IMR-90 (cell line): ENCODE measurements around the gene C20orf202. TPM values are rescaled to one million over a fixed set of nuclear protein-coding genes. Genes with fewer than 3 reads are reported as not detected.

ENCODE experiments used
- ATAC-seq: fragments of 200-7000 bp; cut with Tn5 transposase; 2 replicates; pipeline ENCODE4 v1.9.1; 2020; ENCODE audit warnings: low read depth, mild to moderate bottlenecking, moderate library complexity
- BruUV-seq: library from RNA; stranded (reverse); fragments of 400-500 nt; replicated peaks from 2 replicates; lab custom pipeline; 2021; lab: Mats Ljungman, UMichigan
- CTCF ChIA-PET: fragments of 300-600 bp; formaldehyde crosslinking; extraction: SDS; loops from one replicate; lab custom pipeline; 2021; ENCODE audit warnings: antibody characterized with exemption; lab: Yijun Ruan, JAX
- POLR2A ChIA-PET: fragments of 300-600 bp; sonication (Branson Sonifier 250); formaldehyde crosslinking; loops from one replicate; lab custom pipeline; 2022; ENCODE audit warnings: antibody characterized with exemption; ENCODE audit not compliant: unreplicated experiment; lab: Charles Lee
- DNase-seq: peaks from one replicate; pipeline ENCODE4 v3.0.0; 2013
- H2AFZ ChIP-seq: replicated peaks from 2 replicates; pipeline ENCODE3; 2013; ENCODE audit warnings: low read length, mild to moderate bottlenecking; ENCODE audit not compliant: poor library complexity
- H2AK5ac ChIP-seq: 2 replicates; pipeline ENCODE4 v1.6.1; 2013; ENCODE audit warnings: low read depth, low read length, inconsistent platforms
- H2AK9ac ChIP-seq: replicated peaks from 2 replicates; pipeline ENCODE3; 2013; ENCODE audit warnings: mild to moderate bottlenecking, low read depth, low read length, moderate library complexity; ENCODE audit not compliant: poor library complexity
- H2BK120ac ChIP-seq: 2 replicates; pipeline ENCODE4 v1.6.1; 2013; ENCODE audit warnings: low read depth, low read length, inconsistent platforms
- H2BK15ac ChIP-seq: 3 replicates; pipeline ENCODE4 v1.6.1; 2013; ENCODE audit warnings: low read depth, low read length, inconsistent platforms
- H2BK20ac ChIP-seq: 2 replicates; pipeline ENCODE4 v1.6.1; 2013; ENCODE audit warnings: low read depth, mild to moderate bottlenecking, inconsistent platforms, low read length, moderate library complexity
- H2BK5ac ChIP-seq: 2 replicates; pipeline ENCODE4 v1.6.1; 2013; ENCODE audit warnings: mild to moderate bottlenecking, low read depth, low read length, inconsistent platforms; ENCODE audit not compliant: poor library complexity, severe bottlenecking
- H3K14ac ChIP-seq: replicated peaks from 2 replicates; pipeline ENCODE4 v1.6.1; 2013; ENCODE audit warnings: low read depth, low read length, inconsistent platforms
- H3K18ac ChIP-seq: 2 replicates; pipeline ENCODE4 v1.6.1; 2013; ENCODE audit warnings: low read depth, low read length, control low read depth
- H3K23ac ChIP-seq: 2 replicates; pipeline ENCODE4 v1.6.1; 2013; ENCODE audit warnings: low read depth, low read length, inconsistent platforms
- H3K27ac ChIP-seq: 2 replicates; pipeline ENCODE4 v1.5.1; 2013; ENCODE audit warnings: mild to moderate bottlenecking, control low read depth, low read length; ENCODE audit not compliant: insufficient read depth
- H3K27me3 ChIP-seq: 2 replicates; pipeline ENCODE4 v1.6.1; 2013; ENCODE audit warnings: low read length; ENCODE audit not compliant: control insufficient read depth, insufficient read depth
- H3K36me3 ChIP-seq: 2 replicates; pipeline ENCODE4 v1.6.1; 2013; ENCODE audit warnings: low read length, mixed read lengths; ENCODE audit not compliant: control insufficient read depth, insufficient read depth
- H3K4ac ChIP-seq: 2 replicates; pipeline ENCODE4 v1.6.1; 2013; ENCODE audit warnings: low read depth, low read length, inconsistent platforms
- H3K4me1 ChIP-seq: 2 replicates; pipeline ENCODE4 v1.6.1; 2013; ENCODE audit warnings: low read length, mixed read lengths; ENCODE audit not compliant: control insufficient read depth, insufficient read depth
- H3K4me2 ChIP-seq: 2 replicates; pipeline ENCODE4 v1.6.1; 2013; ENCODE audit warnings: low read depth, mild to moderate bottlenecking, control low read depth, low read length, moderate library complexity
- H3K4me3 ChIP-seq: 2 replicates; pipeline ENCODE4 v1.5.1; 2013; ENCODE audit warnings: low read depth, mild to moderate bottlenecking, control low read depth, low read length, moderate library complexity; ENCODE audit not compliant: insufficient read depth
- H3K56ac ChIP-seq: 2 replicates; pipeline ENCODE4 v1.6.1; 2013; ENCODE audit warnings: low read length, inconsistent platforms; ENCODE audit not compliant: insufficient read depth; ENCODE audit errors: extremely low read depth
- H3K79me1 ChIP-seq, 2 experiments: 2 replicates each; pipeline ENCODE4 v1.6.1; 2013; ENCODE audit warnings: low read length in 2 of 2, inconsistent platforms in 1 of 2, low read depth in 1 of 2
- H3K9ac ChIP-seq: 2 replicates; pipeline ENCODE4 v1.6.1; 2013; ENCODE audit warnings: low read depth, low read length, control low read depth
- H3K9me1 ChIP-seq: 2 replicates; pipeline ENCODE4 v1.6.1; 2013; ENCODE audit warnings: low read length, inconsistent platforms; ENCODE audit not compliant: insufficient read depth
- H3K9me3 ChIP-seq: 2 replicates; pipeline ENCODE4 v1.6.1; 2013; ENCODE audit warnings: low read length; ENCODE audit not compliant: control insufficient read depth, insufficient read depth
- H4K20me1 ChIP-seq: 2 replicates; pipeline ENCODE4 v1.6.1; 2013; ENCODE audit warnings: low read length, inconsistent platforms; ENCODE audit not compliant: insufficient read depth
- H4K5ac ChIP-seq: 2 replicates; pipeline ENCODE4 v1.6.1; 2013; ENCODE audit warnings: mild to moderate bottlenecking, low read depth, low read length, control low read depth
- H4K8ac ChIP-seq, 2 experiments: 2 replicates each; pipeline ENCODE4 v1.6.1; 2013; ENCODE audit warnings: low read depth in 2 of 2, low read length in 2 of 2, control low read depth in 1 of 2, inconsistent platforms in 1 of 2
- H4K91ac ChIP-seq: 2 replicates; pipeline ENCODE4 v1.6.1; 2013; ENCODE audit warnings: low read depth, low read length, inconsistent platforms; ENCODE audit not compliant: insufficient read depth
- BHLHE40 ChIP-seq: fragments of 150-350 bp; IDR thresholded peaks from 2 replicates; pipeline ENCODE4 v1.6.1; 2016; ENCODE audit warnings: mild to moderate bottlenecking, low read depth, low read length
- CEBPB ChIP-seq: IDR thresholded peaks from 2 replicates; pipeline ENCODE4 v1.6.1; 2012; ENCODE audit warnings: low read depth, low read length, improper control_type of control experiment
- CHD1 ChIP-seq: IDR thresholded peaks from 2 replicates; pipeline ENCODE4 v1.6.1; 2012; ENCODE audit warnings: low read depth, low read length, improper control_type of control experiment
- FOS ChIP-seq: fragments of 150-350 bp; IDR thresholded peaks from 2 replicates; pipeline ENCODE4 v1.6.1; 2016; ENCODE audit warnings: low read depth, low read length
- MAFK ChIP-seq: IDR thresholded peaks from 2 replicates; pipeline ENCODE4 v1.6.1; 2012; ENCODE audit warnings: low read depth, low read length, improper control_type of control experiment
- MAZ ChIP-seq: IDR thresholded peaks from 2 replicates; pipeline ENCODE4 v1.6.1; 2012; ENCODE audit warnings: low read depth, mild to moderate bottlenecking, low read length, improper control_type of control experiment, moderate library complexity, borderline replicate concordance
- MXI1 ChIP-seq: IDR thresholded peaks from 2 replicates; pipeline ENCODE4 v1.6.1; 2012; ENCODE audit warnings: low read depth, mild to moderate bottlenecking, low read length, moderate library complexity, borderline replicate concordance
- NFE2L2 ChIP-seq: fragments of 150-350 bp; IDR thresholded peaks from 2 replicates; pipeline ENCODE4 v1.6.1; 2016; ENCODE audit warnings: low read depth, mild to moderate bottlenecking, low read length
- POLR2A ChIP-seq: IDR thresholded peaks from 2 replicates; pipeline ENCODE4 v1.6.1; 2012; ENCODE audit warnings: mild to moderate bottlenecking, low read depth, low read length
- RAD21 ChIP-seq: IDR thresholded peaks from 2 replicates; pipeline ENCODE4 v1.6.1; 2012; ENCODE audit warnings: low read length, improper control_type of control experiment
- RCOR1 ChIP-seq: IDR thresholded peaks from 2 replicates; pipeline ENCODE4 v1.6.1; 2012; ENCODE audit warnings: mild to moderate bottlenecking, low read length, improper control_type of control experiment; ENCODE audit not compliant: insufficient replicate concordance
- SMC3 ChIP-seq: fragments of 150-350 bp; IDR thresholded peaks from 2 replicates; pipeline ENCODE4 v1.6.1; 2016; ENCODE audit warnings: low read depth, mild to moderate bottlenecking, antibody characterized with exemption, low read length, moderate library complexity
- WGBS, 2 experiments: methylation state at CpG; one replicate each; pipeline versions ENCODE4 v1.1.5 to v1.1.7; 2013; ENCODE audit warnings: missing lambda C conversion rate in 2 of 2; ENCODE audit not compliant: insufficient read length in 1 of 2; ENCODE audit errors: extremely low coverage in 2 of 2; 5-methylcytosine and 5-hydroxymethylcytosine counted together
- dilution Hi-C: fragments of 300-500 bp; cut with HindIII; formaldehyde crosslinking; loops from one replicate; pipeline ENCODE4 v1.14.3; 2018; ENCODE audit warnings: low sequenced_read_pairs; ENCODE audit not compliant: unreplicated experiment
- in situ Hi-C: fragments of 300-500 bp; cut with MboI; formaldehyde crosslinking; loops from 3 replicates; pipeline ENCODE4 v1.14.3; 2019; ENCODE audit warnings: low sequenced_read_pairs, inconsistent platforms, mixed read lengths
- intact Hi-C: fragments of 100-400 bp; cut with micrococcal nuclease; formaldehyde crosslinking; loops from 2 replicates; pipeline ENCODE4 v1.10.0; 2022
- polyA plus RNA-seq, 3 experiments: library from polyadenylated mRNA; depleted of rRNA; stranded (reverse); fragments of >200 nt; gene quantifications; 2 replicates each; pipeline ENCODE4 v1.2.3, GENCODE V29; 2012; ENCODE audit warnings: low replicate concordance in 1 of 3
- total RNA-seq: library from RNA; depleted of rRNA; stranded (reverse); fragments of >200 nt; gene quantifications from 2 replicates; pipeline ENCODE4 v1.2.3, GENCODE V29; 2012
- TF ChIP-seq, protein P1 (sequence below): fragments of 150-350 bp; IDR thresholded peaks from 2 replicates; pipeline ENCODE4 v1.6.1; 2016; ENCODE audit warnings: low read depth, mild to moderate bottlenecking, low read length, moderate library complexity, borderline replicate concordance
- TF ChIP-seq, protein P2 (sequence below): fragments of 150-350 bp; IDR thresholded peaks from 2 replicates; pipeline ENCODE4 v1.6.1; 2017; ENCODE audit warnings: mild to moderate bottlenecking, antibody characterized with exemption, low read length, low read depth

Gene C20orf202
- total and polyA plus RNA-seq, 2 of the 4 experiments (the other 2 are of a cell fraction): not detected

DNA sequence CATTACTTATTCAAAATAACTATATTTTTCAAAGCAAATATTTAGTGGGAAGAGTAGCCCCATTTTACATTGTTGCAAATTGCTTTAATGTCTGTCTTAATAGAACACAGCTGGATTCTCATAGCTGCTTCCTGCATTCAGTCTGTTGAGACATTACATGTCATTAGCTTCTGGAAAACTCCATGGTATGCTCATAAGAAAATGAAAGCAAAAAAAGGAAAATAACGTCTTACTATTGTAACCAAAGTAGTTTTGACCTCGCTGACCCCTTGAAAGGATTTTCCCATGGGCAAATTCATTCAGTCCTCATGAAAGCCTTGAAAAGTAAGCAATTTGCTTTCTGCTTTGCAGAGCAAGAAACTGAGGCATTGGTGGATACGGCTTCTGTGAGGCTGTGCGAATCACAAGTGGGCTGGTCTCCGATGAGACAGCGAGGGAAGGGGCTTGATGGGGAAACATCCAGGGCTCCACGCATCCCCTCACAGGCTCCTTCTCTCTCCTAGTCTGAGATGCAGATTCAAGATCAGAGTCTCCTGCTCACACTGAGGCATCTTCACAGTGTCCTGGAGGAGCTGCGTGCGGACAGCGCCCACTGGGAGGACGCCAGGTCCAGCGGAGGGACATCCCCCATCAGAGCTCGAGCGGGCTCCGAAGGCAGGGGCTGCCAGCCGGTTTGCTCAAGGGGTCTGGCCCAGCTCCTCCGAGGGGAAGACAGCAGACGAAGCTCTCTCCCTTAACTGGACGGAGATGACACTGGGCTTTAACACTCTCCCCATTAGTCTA, 3.3 kb downstream of the C20orf202 start:
- ChIA-PET POLR2A (no interaction called here), CTCF (no interaction called here)
- Histone ChIP-seq H3K4me2 (no peak overlapping the region), H3K36me3 (no peaks in the 10 kb centered on the region), H2BK5ac (no peak overlapping the region), H3K4me1 (no peaks in the 10 kb centered on the region), H3K18ac (no peak overlapping the region), H3K79me1 (no peaks in the 10 kb centered on the region), H4K8ac (no peak overlapping the region), H3K9me3 (0 out of 2 replicates have a peak, but pooled peaks cover 2% of the 10 kb centered on the region), H2AFZ (no peak overlapping the region), H2AK5ac (no peak overlapping the region), H3K9ac (no peak overlapping the region), H2AK9ac (no peak overlapping the region), H3K23ac (no peak overlapping the region), H2BK20ac (no peak overlapping the region), H2BK15ac (no peak overlapping the region), H4K5ac (no peak overlapping the region), H3K9me1 (0 out of 2 replicates have a peak, but pooled peaks cover 3% of the 10 kb centered on the region), H4K91ac (no peak overlapping the region), H3K56ac (no peak overlapping the region), H3K4ac (no peak overlapping the region), H3K14ac (no peak overlapping the region), H3K4me3 (no peak overlapping the region), H4K20me1 (no peaks in the 10 kb centered on the region), H3K27me3 (peaks cover 48% of the 10 kb centered on the region), H3K27ac (no peak overlapping the region), H2BK120ac (no peak overlapping the region)
- TF ChIP-seq CHD1 (no peak), MAZ (no peak), RAD21 (no peak), BHLHE40 (no peak), POLR2A (no peak), MXI1 (no peak), CEBPB (no peak), MAFK (no peak), NFE2L2 (no peak), RCOR1 (no peak), SMC3 (no peak), FOS (no peak)
- TF ChIP-seq, protein P1, sequence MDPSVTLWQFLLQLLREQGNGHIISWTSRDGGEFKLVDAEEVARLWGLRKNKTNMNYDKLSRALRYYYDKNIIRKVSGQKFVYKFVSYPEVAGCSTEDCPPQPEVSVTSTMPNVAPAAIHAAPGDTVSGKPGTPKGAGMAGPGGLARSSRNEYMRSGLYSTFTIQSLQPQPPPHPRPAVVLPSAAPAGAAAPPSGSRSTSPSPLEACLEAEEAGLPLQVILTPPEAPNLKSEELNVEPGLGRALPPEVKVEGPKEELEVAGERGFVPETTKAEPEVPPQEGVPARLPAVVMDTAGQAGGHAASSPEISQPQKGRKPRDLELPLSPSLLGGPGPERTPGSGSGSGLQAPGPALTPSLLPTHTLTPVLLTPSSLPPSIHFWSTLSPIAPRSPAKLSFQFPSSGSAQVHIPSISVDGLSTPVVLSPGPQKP: no peak
- TF ChIP-seq, protein P2, sequence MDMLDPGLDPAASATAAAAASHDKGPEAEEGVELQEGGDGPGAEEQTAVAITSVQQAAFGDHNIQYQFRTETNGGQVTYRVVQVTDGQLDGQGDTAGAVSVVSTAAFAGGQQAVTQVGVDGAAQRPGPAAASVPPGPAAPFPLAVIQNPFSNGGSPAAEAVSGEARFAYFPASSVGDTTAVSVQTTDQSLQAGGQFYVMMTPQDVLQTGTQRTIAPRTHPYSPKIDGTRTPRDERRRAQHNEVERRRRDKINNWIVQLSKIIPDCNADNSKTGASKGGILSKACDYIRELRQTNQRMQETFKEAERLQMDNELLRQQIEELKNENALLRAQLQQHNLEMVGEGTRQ: no peak
- BruUV-seq: no TSS peak
- ATAC-seq: no peak
- dilution Hi-C loops: no loop called here
- intact Hi-C loops: loop anchor here (5.0 kb wide), 1 partner anchor 231 kb away; no protein-coding TSS in a partner anchor
- no peak for DNase-seq
- in situ Hi-C loops: no loop called here
- 67% methylated on average over 1 of the region's 19 CpGs; no CpG with 5 or more reads in 1 of the 2 experiments for WGBS, 2 experiments
